K562 (cell line): ENCODE results near the gene RRAD. TPM values are rescaled to one million over a fixed set of nuclear protein-coding genes. Genes with fewer than 3 reads are reported as not detected.

Experiments used
- ASH1L ChIP-seq: fragments of 450-650 bp; IDR thresholded peaks from 2 replicates; pipeline ENCODE4 v1.6.1; 2018; ENCODE audit warnings: borderline replicate concordance, mild to moderate bottlenecking, low read depth; ENCODE audit not compliant: partially characterized antibody
- ATF6 ChIP-seq: sonication (generic); formaldehyde crosslinking; IDR thresholded peaks from 2 replicates; pipeline ENCODE4 v1.4.0; 2020; ENCODE audit warnings: mild to moderate bottlenecking, missing genetic modification reagents
- C11orf30 ChIP-seq: fragments of 450-650 bp; IDR thresholded peaks from 2 replicates; pipeline ENCODE4 v1.6.1; 2016; ENCODE audit warnings: low read depth, mild to moderate bottlenecking
- CGGBP1 ChIP-seq: fragments of 250-450 bp; sonication (Bioruptor Pico); IDR thresholded peaks from 2 replicates; pipeline ENCODE4 v1.9.0; 2021; ENCODE audit warnings: mild to moderate bottlenecking
- CHD4 ChIP-seq: fragments of 200-600 bp; sonication (generic); IDR thresholded peaks from 3 replicates; pipeline ENCODE4 v1.6.1; 2012; ENCODE audit warnings: low read depth, mild to moderate bottlenecking, mixed read lengths, low read length, inconsistent platforms; ENCODE audit not compliant: insufficient read depth, insufficient replicate concordance, poor library complexity, severe bottlenecking
- HLTF ChIP-seq: fragments of 450-650 bp; IDR thresholded peaks from 2 replicates; pipeline ENCODE4 v1.6.1; 2016
- HMG20A ChIP-seq: fragments of 450-650 bp; formaldehyde crosslinking; conservative IDR thresholded peaks from 2 replicates; pipeline ENCODE4 v1.4.0; 2020; ENCODE audit warnings: mild to moderate bottlenecking, mixed read lengths
- KDM1A ChIP-seq, 2 experiments: fragments of 450-650 bp; IDR thresholded peaks; 2 replicates each; pipeline ENCODE4 v1.6.1; 2016; ENCODE audit warnings: mild to moderate bottlenecking in 2 of 2
- RCOR1 ChIP-seq, 2 experiments: IDR thresholded peaks; 2 replicates each; pipeline ENCODE4 v1.6.1; 2012; ENCODE audit warnings: low read depth in 2 of 2, low read length in 2 of 2, borderline replicate concordance in 1 of 2, improper control_type of control experiment in 1 of 2
- SMAD1 ChIP-seq: fragments of 150-350 bp; IDR thresholded peaks from 2 replicates; pipeline ENCODE4 v1.6.1; 2014; ENCODE audit warnings: low read length, low read depth; ENCODE audit not compliant: partially characterized antibody
- SMAD4 ChIP-seq: fragments of 250-450 bp; sonication (Bioruptor Pico); conservative IDR thresholded peaks from 2 replicates; pipeline ENCODE4 v1.8.0; 2021; ENCODE audit warnings: inconsistent platforms, mild to moderate bottlenecking, moderate library complexity
- TBL1XR1 ChIP-seq, 2 experiments: IDR thresholded peaks; 2 replicates each; pipeline ENCODE4 v1.6.1; 2012; ENCODE audit warnings: improper control_type of control experiment in 2 of 2, low read length in 2 of 2, mild to moderate bottlenecking in 1 of 2
- TEAD4 ChIP-seq, 2 experiments: sonication (generic) in 1 of 2; formaldehyde crosslinking in 1 of 2; IDR thresholded peaks; 2 replicates each; pipeline versions ENCODE4 v1.6.1 to v1.8.0; 2012 to 2022; ENCODE audit warnings: borderline replicate concordance in 1 of 2, inconsistent platforms in 1 of 2, low read length in 1 of 2, mild to moderate bottlenecking in 1 of 2, missing genetic modification reagents in 1 of 2
- YY1 ChIP-seq, 3 experiments: IDR thresholded peaks; 2 replicates each; pipeline ENCODE4 v1.6.1; 2011; ENCODE audit warnings: low read length in 2 of 3, mild to moderate bottlenecking in 2 of 3, moderate library complexity in 2 of 3, borderline replicate concordance in 1 of 3, control low read depth in 1 of 3, low read depth in 1 of 3; ENCODE audit not compliant: insufficient read depth in 3 of 3, insufficient replicate concordance in 2 of 3, control insufficient read depth in 1 of 3, insufficient read length in 1 of 3; ENCODE audit errors: extremely low read depth in 1 of 3
- ZNF165 ChIP-seq: fragments of 250-450 bp; sonication (Bioruptor Pico); IDR thresholded peaks from 2 replicates; pipeline ENCODE4 v1.4.0; 2020; ENCODE audit warnings: borderline replicate concordance
- ZNF263 ChIP-seq: sonication (generic); formaldehyde crosslinking; IDR thresholded peaks from 2 replicates; pipeline ENCODE4 v1.8.0; 2022; ENCODE audit warnings: mild to moderate bottlenecking, missing genetic modification reagents, borderline replicate concordance
- ZNF316 ChIP-seq: fragments of 450-650 bp; IDR thresholded peaks from 2 replicates; pipeline ENCODE4 v1.6.1; 2016
- ZNF445 ChIP-seq: fragments of 250-450 bp; sonication (Bioruptor Pico); IDR thresholded peaks from 2 replicates; pipeline ENCODE4 v1.4.0; 2020; ENCODE audit warnings: low read depth, mild to moderate bottlenecking, moderate library complexity
- ZNF518B ChIP-seq: fragments of 250-450 bp; sonication (Bioruptor Pico); IDR thresholded peaks from 2 replicates; pipeline ENCODE4 v1.5.0; 2021; ENCODE audit warnings: mild to moderate bottlenecking, moderate library complexity
- ZNF589 ChIP-seq: fragments of 200-800 bp; sonication (Bioruptor generic); IDR thresholded peaks from 2 replicates; pipeline ENCODE4 v1.6.1; 2016; ENCODE audit warnings: low read depth, missing genetic modification characterization, missing compliant biosample characterization
- ZSCAN29 ChIP-seq: fragments of 450-650 bp; IDR thresholded peaks from 2 replicates; pipeline ENCODE4 v1.6.1; 2017
- polyA plus RNA-seq, 8 experiments: library from polyadenylated mRNA; depleted of rRNA in 4 of 8; stranded (reverse) in 5 of 8; unstranded in 3 of 8; fragments of >200 nt; fragmentation: Nextera tagmentation in 2 of 8; fragmentation: Illumina TruSeq in 1 of 8; extraction: Ambion mirVana in 2 of 8; extraction: Trizol in 1 of 8; gene quantifications; 2 replicates each; pipeline versions ENCODE4 v1.2.1 to v1.2.3, GENCODE V29; 2011 to 2014; ENCODE audit warnings: inconsistent platforms in 1 of 8, missing spikeins in 1 of 8
- total RNA-seq, 7 experiments: library from RNA; depleted of rRNA in 6 of 7; stranded (reverse); fragments of >200 nt in 6 of 7; fragmentation: Illumina TruSeq in 2 of 7; extraction: Trizol in 2 of 7; gene quantifications; 2 replicates each; pipeline versions ENCODE4 v1.2.1 to v1.2.3, GENCODE V29; 2011 to 2021; ENCODE audit warnings: low replicate concordance in 1 of 7

Gene RRAD
- total and polyA plus RNA-seq, 9 of the 15 experiments (the other 6 are each of a cell fraction or from before 2014, with no cell fraction given) = 0.09 to 0.20 (median 0.13) TPM; not detected in 5

- TF ChIP-seq ZNF518B (CRISPR knock-in tag) = no peak
- TF ChIP-seq ATF6 (CRISPR knock-in tag) = no peak
- TF ChIP-seq YY1 (IDR thresholded peaks at IDR 0.05; ENCODE audit: borderline replicate concordance in 1 of 3, control insufficient read depth in 1 of 3, extremely low read depth in 1 of 3, insufficient read depth in 3 of 3, insufficient read length in 1 of 3, insufficient replicate concordance in 2 of 3, low read depth in 1 of 3, low read length in 2 of 3) = peak in 2 of 3 experiments; percentile 49 to 54
- no peak for TF ChIP-seq CGGBP1
- TF ChIP-seq SMAD1 = no peak
- TF ChIP-seq RCOR1 (IDR thresholded peaks at IDR 0.05; ENCODE audit: borderline replicate concordance in 1 of 2, low read depth in 2 of 2, low read length in 2 of 2) = peak in 1 of 2 experiments; percentile 39; a peak in 1 of 4 replicates
- TF ChIP-seq CHD4 = no peak
- no peak; the same call in 1 of the 2 replicates for TF ChIP-seq TEAD4 (IDR thresholded peaks at IDR 0.05; ENCODE audit: low read length)
- TF ChIP-seq TEAD4 (CRISPR knock-in tag; IDR thresholded peaks at IDR 0.05; ENCODE audit: borderline replicate concordance) = no peak
- TF ChIP-seq HMG20A (CRISPR knock-in tag) = no peak
- TF ChIP-seq ZNF165 (CRISPR knock-in tag) = no peak
- TF ChIP-seq KDM1A (IDR thresholded peaks at IDR 0.05) = peak; percentile 47 to 50; a peak in 2 of 4 replicates
- peak; percentile 99 for TF ChIP-seq ZNF263 (CRISPR knock-in tag)
- peak; percentile 49 for TF ChIP-seq ZNF589 (CRISPR knock-in tag)
- no peak for TF ChIP-seq ASH1L
- no peak for TF ChIP-seq ZNF316
- no peak for TF ChIP-seq ZNF445 (CRISPR knock-in tag)
- 0 out of 2 replicates have a peak, but pooled peaks have one; percentile 27 for TF ChIP-seq HLTF
- TF ChIP-seq SMAD4 (CRISPR knock-in tag) = peak; percentile 57; the same call in 1 of the 2 replicates
- TF ChIP-seq TBL1XR1 (IDR thresholded peaks at IDR 0.05; ENCODE audit: low read length in 2 of 2) = 0 out of 4 replicates have a peak, but pooled peaks have one; percentile 36 to 46
- no peak for TF ChIP-seq ZSCAN29
- TF ChIP-seq C11orf30 = peak; percentile 40; the same call in 1 of the 2 replicates
Observed at GRCh38 chr16:66872943-66873684, 52.2 kb downstream of the RRAD start (continued).
